KMS-11 (cell line): ENCODE data around the gene USP21.

ENCODE experiments used
- H2AFZ ChIP-seq: fragments of 200-600 bp; sonication (generic); 2 replicates; pipeline ENCODE4 v1.6.1; 2016; ENCODE audit warnings: antibody characterized with exemption, mixed run types, low read depth
- H3K27ac ChIP-seq: fragments of 200-600 bp; sonication (generic); 2 replicates; pipeline ENCODE4 v1.6.1; 2016; ENCODE audit warnings: mild to moderate bottlenecking, mixed run types
- H3K27me3 ChIP-seq: fragments of 200-600 bp; sonication (generic); 2 replicates; pipeline ENCODE4 v1.6.1; 2017; ENCODE audit warnings: mild to moderate bottlenecking, low read depth, mixed run types, moderate library complexity; ENCODE audit not compliant: insufficient read depth
- H3K36me3 ChIP-seq: fragments of 200-600 bp; sonication (generic); 2 replicates; pipeline ENCODE4 v1.6.1; 2017; ENCODE audit warnings: mild to moderate bottlenecking, mixed run types; ENCODE audit not compliant: insufficient read depth
- H3K4me1 ChIP-seq: fragments of 200-600 bp; sonication (generic); 2 replicates; pipeline ENCODE4 v1.6.1; 2016; ENCODE audit warnings: mild to moderate bottlenecking, low read depth, mixed run types; ENCODE audit not compliant: poor library complexity, severe bottlenecking
- H3K4me2 ChIP-seq: fragments of 200-600 bp; sonication (generic); 2 replicates; pipeline ENCODE4 v1.7.0; 2016; ENCODE audit warnings: mild to moderate bottlenecking, mixed run types
- H3K4me3 ChIP-seq: fragments of 200-600 bp; sonication (generic); IDR thresholded peaks from 2 replicates; pipeline ENCODE4 v1.6.1; 2017; ENCODE audit warnings: low read depth, low read length, mixed read lengths; ENCODE audit not compliant: insufficient read depth
- H3K79me2 ChIP-seq: fragments of 200-600 bp; sonication (generic); 2 replicates; pipeline ENCODE4 v1.6.1; 2016; ENCODE audit warnings: low read depth, mixed run types; ENCODE audit not compliant: insufficient read depth
- H3K9ac ChIP-seq: fragments of 200-600 bp; sonication (generic); 2 replicates; pipeline ENCODE4 v1.6.1; 2016; ENCODE audit warnings: mild to moderate bottlenecking, mixed run types
- H4K20me1 ChIP-seq: fragments of 200-600 bp; sonication (generic); 2 replicates; pipeline ENCODE4 v1.6.1; 2016; ENCODE audit warnings: mild to moderate bottlenecking, mixed run types; ENCODE audit not compliant: insufficient read depth
- TF ChIP-seq, protein P1 (sequence below): fragments of 200-600 bp; sonication (generic); conservative IDR thresholded peaks from 2 replicates; pipeline ENCODE4 v1.6.1; 2017; ENCODE audit warnings: low read depth, mild to moderate bottlenecking, antibody characterized with exemption, low read length, moderate library complexity, mixed read lengths

Gene USP21

DNA sequence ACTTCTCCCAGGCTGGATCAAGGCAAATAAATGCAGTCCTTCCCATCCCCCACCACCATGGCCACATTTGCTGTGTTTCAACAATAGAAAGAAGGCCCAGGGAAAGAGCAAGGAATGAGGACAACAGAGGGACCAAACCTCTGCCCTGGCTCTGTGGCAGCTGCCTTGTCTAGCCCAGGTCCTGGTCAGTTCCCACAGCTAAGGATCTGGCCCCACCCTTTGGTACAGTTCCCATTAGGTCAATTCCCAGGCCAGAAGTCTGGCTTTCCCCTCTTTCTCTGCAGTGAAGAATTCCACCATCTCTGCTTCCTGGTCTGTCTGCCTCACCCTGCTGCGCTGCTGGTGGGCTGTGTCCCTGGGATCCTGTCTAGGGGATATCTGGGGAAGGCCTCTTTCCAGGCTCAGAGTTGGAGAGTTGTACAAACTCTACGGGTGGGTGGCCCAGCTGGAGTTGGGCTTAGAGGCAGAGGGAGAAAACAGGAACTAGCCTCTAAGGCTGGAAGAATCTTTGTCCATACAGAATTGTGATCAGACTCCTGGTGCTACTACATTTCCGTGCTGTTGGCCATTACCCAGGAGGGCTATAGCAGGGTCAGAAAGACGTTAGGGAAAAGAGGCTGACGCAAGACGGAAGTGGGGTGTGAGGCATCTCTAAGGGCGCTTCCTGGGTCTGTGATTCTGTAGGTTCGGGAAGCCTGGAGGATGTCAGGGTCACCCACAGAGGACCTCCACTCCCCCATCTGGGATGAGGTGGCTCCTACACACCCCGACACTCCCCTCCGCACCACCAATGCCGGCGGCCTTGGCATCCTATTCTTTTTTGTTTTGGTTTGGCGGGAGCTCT is 41.9 kb downstream of the USP21 start:
- Histone ChIP-seq H2AFZ (peak overlapping the region; percentile 94), H3K27ac (peak overlapping the region; percentile 60), H3K4me2 (peak overlapping the region; percentile 94), H3K4me3 (peak overlapping the region; percentile 100), H4K20me1 (no peaks in the 10 kb centered on the region), H3K4me1 (peaks cover 18% of the 10 kb centered on the region), H3K79me2 (peaks cover 14% of the 10 kb centered on the region; the same call in 1 of the 2 replicates), H3K36me3 (no peaks in the 10 kb centered on the region), H3K27me3 (no peaks in the 10 kb centered on the region; the same call in 1 of the 2 replicates), H3K9ac (peak overlapping the region; percentile 73)
- TF ChIP-seq, protein P1, sequence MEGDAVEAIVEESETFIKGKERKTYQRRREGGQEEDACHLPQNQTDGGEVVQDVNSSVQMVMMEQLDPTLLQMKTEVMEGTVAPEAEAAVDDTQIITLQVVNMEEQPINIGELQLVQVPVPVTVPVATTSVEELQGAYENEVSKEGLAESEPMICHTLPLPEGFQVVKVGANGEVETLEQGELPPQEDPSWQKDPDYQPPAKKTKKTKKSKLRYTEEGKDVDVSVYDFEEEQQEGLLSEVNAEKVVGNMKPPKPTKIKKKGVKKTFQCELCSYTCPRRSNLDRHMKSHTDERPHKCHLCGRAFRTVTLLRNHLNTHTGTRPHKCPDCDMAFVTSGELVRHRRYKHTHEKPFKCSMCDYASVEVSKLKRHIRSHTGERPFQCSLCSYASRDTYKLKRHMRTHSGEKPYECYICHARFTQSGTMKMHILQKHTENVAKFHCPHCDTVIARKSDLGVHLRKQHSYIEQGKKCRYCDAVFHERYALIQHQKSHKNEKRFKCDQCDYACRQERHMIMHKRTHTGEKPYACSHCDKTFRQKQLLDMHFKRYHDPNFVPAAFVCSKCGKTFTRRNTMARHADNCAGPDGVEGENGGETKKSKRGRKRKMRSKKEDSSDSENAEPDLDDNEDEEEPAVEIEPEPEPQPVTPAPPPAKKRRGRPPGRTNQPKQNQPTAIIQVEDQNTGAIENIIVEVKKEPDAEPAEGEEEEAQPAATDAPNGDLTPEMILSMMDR = no peak

DNA sequence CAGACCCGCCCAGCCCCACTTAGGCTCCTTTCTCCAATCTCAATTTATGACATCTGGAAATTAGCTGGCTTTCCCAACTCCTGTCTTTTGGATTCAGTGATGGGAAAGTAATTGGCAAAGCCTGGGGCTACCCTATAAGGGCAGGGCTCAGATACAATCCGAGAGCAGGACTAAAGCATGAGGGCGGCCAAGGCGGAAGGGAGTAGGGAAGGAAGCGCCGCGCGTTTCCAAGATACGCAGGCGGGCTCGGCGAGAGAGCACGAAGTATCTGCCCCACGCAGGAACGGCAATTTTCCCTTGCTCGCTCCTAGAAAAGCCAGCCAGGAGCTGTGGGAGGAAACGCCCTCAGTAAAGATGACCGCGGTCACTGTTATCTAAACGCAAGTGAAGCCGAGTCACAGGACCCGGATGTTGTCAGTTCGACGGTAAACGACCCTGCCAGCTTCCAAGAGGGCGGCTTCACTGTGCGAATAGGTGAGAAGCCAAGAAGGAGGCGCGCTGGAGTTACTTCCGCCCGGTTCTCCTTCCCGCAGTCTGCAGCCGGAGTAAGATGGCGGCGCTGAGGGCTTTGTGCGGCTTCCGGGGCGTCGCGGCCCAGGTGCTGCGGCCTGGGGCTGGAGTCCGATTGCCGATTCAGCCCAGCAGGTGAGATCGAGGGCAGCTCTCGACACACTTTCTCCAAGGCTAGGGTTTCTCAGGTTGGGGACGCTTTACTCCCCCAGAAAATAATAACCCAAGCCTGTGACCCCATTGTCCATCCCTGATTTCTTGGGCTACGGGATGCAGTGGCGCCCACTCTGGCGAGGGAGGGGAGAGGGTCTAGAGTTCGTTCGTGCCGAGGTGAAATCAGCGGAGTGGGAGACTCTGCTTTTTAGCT is 42.8 kb downstream of the USP21 start, which contains the start of gene NDUFS2:
NDUFS2 (plus strand) TSS at position 532 of the 877 bp plus-strand sequence; CDS start at position 551, 19 bp downstream.
- TF ChIP-seq, protein P1 = no peak; the same call in 1 of the 2 replicates
- Histone ChIP-seq H3K36me3 (no peaks in the 10 kb centered on the region; the same call in 1 of the 2 replicates), H3K4me2 (peak within 1 kb of the TSS; percentile 94), H3K27me3 (no peaks in the 10 kb centered on the region; the same call in 1 of the 2 replicates), H4K20me1 (no peaks in the 10 kb centered on the region), H2AFZ (peak within 1 kb of the TSS; percentile 94), H3K4me3 (peak within 1 kb of the TSS; percentile 100), H3K4me1 (peaks cover 18% of the 10 kb centered on the region), H3K27ac (peak within 1 kb of the TSS; percentile 60), H3K79me2 (peaks cover 14% of the 10 kb centered on the region; the same call in 1 of the 2 replicates), H3K9ac (peak within 1 kb of the TSS; percentile 73)

DNA sequence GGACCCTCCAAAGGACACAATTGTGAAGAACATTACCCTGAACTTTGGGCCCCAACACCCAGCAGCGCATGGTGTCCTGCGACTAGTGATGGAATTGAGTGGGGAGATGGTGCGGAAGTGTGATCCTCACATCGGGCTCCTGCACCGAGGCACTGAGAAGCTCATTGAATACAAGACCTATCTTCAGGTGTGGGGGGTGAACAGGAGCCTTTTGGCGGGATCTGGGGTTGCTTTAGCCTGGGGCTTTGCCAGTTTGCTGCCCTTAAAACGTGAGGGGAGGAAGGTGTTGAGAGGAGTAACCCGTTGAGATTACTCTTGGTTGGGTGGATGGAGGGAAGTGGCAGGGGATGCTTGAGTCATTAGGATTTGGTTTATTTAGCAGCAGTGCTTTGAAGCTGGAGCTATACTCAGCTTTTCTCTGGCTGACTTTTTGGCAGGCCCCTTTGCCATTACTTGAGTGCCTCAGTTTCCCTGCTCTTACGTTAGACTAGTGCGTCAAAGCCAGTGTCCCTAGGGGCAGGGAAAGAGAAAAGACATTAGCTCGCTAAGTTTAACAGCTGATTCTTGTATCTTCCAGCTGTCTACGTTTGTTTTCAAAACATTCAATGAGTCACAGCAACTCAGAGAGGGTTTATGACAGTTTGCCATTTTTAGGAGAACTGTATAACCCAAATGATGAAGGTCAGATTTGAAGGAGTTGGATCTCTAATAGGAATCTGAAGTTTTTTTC is 47.3 kb downstream of the USP21 start:
- no peaks in the 10 kb centered on the region; the same call in 1 of the 2 replicates for H3K36me3 ChIP-seq

More for the DNA sequence above, 47.3 kb downstream of the USP21 start:
- Histone ChIP-seq H3K79me2 (peaks cover 14% of the 10 kb centered on the region; the same call in 1 of the 2 replicates), H3K27me3 (no peaks in the 10 kb centered on the region), H3K9ac (no peak overlapping the region), H4K20me1 (no peaks in the 10 kb centered on the region), H3K4me2 (no peak overlapping the region), H3K27ac (no peak overlapping the region), H3K4me3 (no peak overlapping the region), H3K4me1 (peaks cover 22% of the 10 kb centered on the region), H2AFZ (no peak overlapping the region)
- TF ChIP-seq, protein P1 = no peak
